C4-2B (cell line): Measurements from ENCODE around the gene PTPRN2.

Experiments used
- CTCF ChIP-seq: fragments of 450-650 bp; conservative IDR thresholded peaks from 2 replicates; pipeline ENCODE4 v1.5.1; 2017; ENCODE audit warnings: mild to moderate bottlenecking
- ZFX ChIP-seq: fragments of 450-650 bp; IDR thresholded peaks from 2 replicates; pipeline ENCODE4 v1.6.1; 2017

GRCh38 chr7:157502701-157503111, 1084.9 kb downstream of the PTPRN2 start:
- no peak for TF ChIP-seq CTCF
- no peak for TF ChIP-seq ZFX
